Astrocyte (in vitro differentiated cells and primary cell): ENCODE data around the gene PDGFD. TPM values are rescaled to one million over a fixed set of nuclear protein-coding genes. Genes with fewer than 3 reads are reported as not detected.

ENCODE experiments used
- DNase-seq: peaks from one replicate; pipeline ENCODE4 v3.0.0-alpha.2; 2010; ENCODE audit warnings: low read depth
- FAIRE-seq: peaks from 2 replicates; lab custom pipeline; 2011; peaks lifted over from hg19 to GRCh38; lab: Jason Lieb, UNC
- H2AFZ ChIP-seq: 2 replicates; pipeline ENCODE4 v1.6.0; 2012; ENCODE audit warnings: low read depth, low read length, inconsistent platforms
- H3K27ac ChIP-seq: 2 replicates; pipeline ENCODE4 v1.5.1; 2011; ENCODE audit warnings: low read depth, low read length, inconsistent platforms
- H3K27me3 ChIP-seq: 2 replicates; pipeline ENCODE4 v1.6.0; 2011; ENCODE audit warnings: low read length, inconsistent platforms; ENCODE audit not compliant: insufficient read depth
- H3K36me3 ChIP-seq: 2 replicates; pipeline ENCODE4 v1.5.1; 2011; ENCODE audit warnings: low read length, inconsistent platforms; ENCODE audit not compliant: insufficient read depth
- H3K4me1 ChIP-seq: 2 replicates; pipeline ENCODE4 v1.5.1; 2011; ENCODE audit warnings: low read length, inconsistent platforms; ENCODE audit not compliant: insufficient read depth
- H3K4me2 ChIP-seq: 2 replicates; pipeline ENCODE4 v1.6.0; 2012; ENCODE audit warnings: low read length, inconsistent platforms
- H3K4me3 ChIP-seq: 2 replicates; pipeline ENCODE4 v1.5.1; 2011; ENCODE audit warnings: low read depth, mild to moderate bottlenecking, low read length, inconsistent platforms; ENCODE audit not compliant: insufficient read depth
- H3K79me2 ChIP-seq: 2 replicates; pipeline ENCODE4 v1.6.0; 2012; ENCODE audit warnings: mild to moderate bottlenecking, low read length, inconsistent platforms; ENCODE audit not compliant: insufficient read depth
- H3K9ac ChIP-seq: 2 replicates; pipeline ENCODE4 v1.6.0; 2012; ENCODE audit warnings: mild to moderate bottlenecking, low read length, inconsistent platforms
- H3K9me3 ChIP-seq: 2 replicates; pipeline ENCODE4 v1.5.1; 2012; ENCODE audit warnings: low read depth, mild to moderate bottlenecking, low read length, inconsistent platforms; ENCODE audit not compliant: insufficient read depth
- H4K20me1 ChIP-seq: 2 replicates; pipeline ENCODE4 v1.6.0; 2012; ENCODE audit warnings: low read length, inconsistent platforms; ENCODE audit not compliant: insufficient read depth
- H3K27ac Mint-ChIP-seq: one replicate; pipeline ENCODE4 v1.8.0; 2021; ENCODE audit warnings: mild to moderate bottlenecking, mixed read lengths; ENCODE audit not compliant: unreplicated experiment
- H3K27me3 Mint-ChIP-seq: one replicate; pipeline ENCODE4 v1.8.0; 2021; ENCODE audit warnings: low read depth, mixed read lengths; ENCODE audit not compliant: unreplicated experiment
- H3K36me3 Mint-ChIP-seq: one replicate; pipeline ENCODE4 v1.8.0; 2021; ENCODE audit warnings: low read depth, mixed read lengths; ENCODE audit not compliant: unreplicated experiment
- H3K4me1 Mint-ChIP-seq: one replicate; pipeline ENCODE4 v1.8.0; 2021; ENCODE audit warnings: low read depth, mixed read lengths; ENCODE audit not compliant: unreplicated experiment
- H3K4me3 Mint-ChIP-seq: one replicate; pipeline ENCODE4 v1.8.0; 2021; ENCODE audit warnings: mild to moderate bottlenecking, moderate library complexity, mixed read lengths; ENCODE audit not compliant: unreplicated experiment
- H3K9me3 Mint-ChIP-seq: one replicate; pipeline ENCODE4 v1.8.0; 2021; ENCODE audit warnings: mild to moderate bottlenecking, mixed read lengths; ENCODE audit not compliant: unreplicated experiment
- EZH2 ChIP-seq: IDR thresholded peaks from 2 replicates; pipeline ENCODE4 v1.6.1; 2012; ENCODE audit warnings: mild to moderate bottlenecking, low read length, inconsistent platforms; ENCODE audit not compliant: insufficient read depth
- total RNA-seq: library from RNA; stranded (reverse); gene quantifications from 2 replicates; pipeline ENCODE4 v1.2.1, GENCODE V29; 2021
- TF ChIP-seq, protein P1 (sequence below): IDR thresholded peaks from 2 replicates; pipeline ENCODE4 v1.5.1; 2011; ENCODE audit warnings: low read depth, mild to moderate bottlenecking, inconsistent platforms, low read length, moderate library complexity; ENCODE audit not compliant: insufficient read depth

Gene PDGFD
- total RNA-seq, 1 donor from 2014 or later, result 2.6 TPM

DNA sequence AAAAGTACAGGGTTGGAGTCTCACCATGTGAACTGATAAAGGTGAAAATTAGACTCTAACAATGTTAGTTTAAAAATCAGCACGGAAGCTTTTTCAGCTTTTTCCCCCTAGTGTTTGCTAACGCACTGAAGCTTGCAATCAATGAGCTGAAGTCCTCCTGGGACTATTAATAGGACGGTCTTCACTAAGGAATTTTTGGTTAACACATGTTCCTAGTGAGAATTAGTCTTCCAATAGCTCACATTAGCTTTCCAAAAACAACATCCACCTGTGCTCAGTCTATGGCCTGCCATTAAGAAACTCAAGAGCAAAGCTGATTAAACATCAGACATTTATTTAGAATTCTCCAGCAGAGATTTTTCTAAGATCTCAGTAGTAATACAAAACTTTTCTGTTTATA, 154.2 kb downstream of the PDGFD start:
- H3K27ac Mint-ChIP-seq, result no peak overlapping the region
- Histone ChIP-seq H3K79me2 (no peaks in the 10 kb centered on the region), H3K4me1 (no peaks in the 10 kb centered on the region), H4K20me1 (no peaks in the 10 kb centered on the region), H3K4me2 (no peak overlapping the region), H3K27ac (no peak overlapping the region), H3K9me3 (no peaks in the 10 kb centered on the region), H3K9ac (no peak overlapping the region), H3K27me3 (no peaks in the 10 kb centered on the region), H2AFZ (no peak overlapping the region), H3K4me3 (no peak overlapping the region), H3K36me3 (no peaks in the 10 kb centered on the region)
- DNase-seq (no peak), FAIRE-seq (no peak)
- H3K4me3 Mint-ChIP-seq, result no peak overlapping the region
- no peaks in the 10 kb centered on the region for H3K9me3 Mint-ChIP-seq
- no peak for TF ChIP-seq EZH2
- TF ChIP-seq, protein P1, sequence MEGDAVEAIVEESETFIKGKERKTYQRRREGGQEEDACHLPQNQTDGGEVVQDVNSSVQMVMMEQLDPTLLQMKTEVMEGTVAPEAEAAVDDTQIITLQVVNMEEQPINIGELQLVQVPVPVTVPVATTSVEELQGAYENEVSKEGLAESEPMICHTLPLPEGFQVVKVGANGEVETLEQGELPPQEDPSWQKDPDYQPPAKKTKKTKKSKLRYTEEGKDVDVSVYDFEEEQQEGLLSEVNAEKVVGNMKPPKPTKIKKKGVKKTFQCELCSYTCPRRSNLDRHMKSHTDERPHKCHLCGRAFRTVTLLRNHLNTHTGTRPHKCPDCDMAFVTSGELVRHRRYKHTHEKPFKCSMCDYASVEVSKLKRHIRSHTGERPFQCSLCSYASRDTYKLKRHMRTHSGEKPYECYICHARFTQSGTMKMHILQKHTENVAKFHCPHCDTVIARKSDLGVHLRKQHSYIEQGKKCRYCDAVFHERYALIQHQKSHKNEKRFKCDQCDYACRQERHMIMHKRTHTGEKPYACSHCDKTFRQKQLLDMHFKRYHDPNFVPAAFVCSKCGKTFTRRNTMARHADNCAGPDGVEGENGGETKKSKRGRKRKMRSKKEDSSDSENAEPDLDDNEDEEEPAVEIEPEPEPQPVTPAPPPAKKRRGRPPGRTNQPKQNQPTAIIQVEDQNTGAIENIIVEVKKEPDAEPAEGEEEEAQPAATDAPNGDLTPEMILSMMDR, result no peak
- H3K4me1 Mint-ChIP-seq, result peaks cover 7% of the 10 kb centered on the region
- H3K36me3 Mint-ChIP-seq, result no peaks in the 10 kb centered on the region
- H3K27me3 Mint-ChIP-seq, result no peaks in the 10 kb centered on the region

DNA sequence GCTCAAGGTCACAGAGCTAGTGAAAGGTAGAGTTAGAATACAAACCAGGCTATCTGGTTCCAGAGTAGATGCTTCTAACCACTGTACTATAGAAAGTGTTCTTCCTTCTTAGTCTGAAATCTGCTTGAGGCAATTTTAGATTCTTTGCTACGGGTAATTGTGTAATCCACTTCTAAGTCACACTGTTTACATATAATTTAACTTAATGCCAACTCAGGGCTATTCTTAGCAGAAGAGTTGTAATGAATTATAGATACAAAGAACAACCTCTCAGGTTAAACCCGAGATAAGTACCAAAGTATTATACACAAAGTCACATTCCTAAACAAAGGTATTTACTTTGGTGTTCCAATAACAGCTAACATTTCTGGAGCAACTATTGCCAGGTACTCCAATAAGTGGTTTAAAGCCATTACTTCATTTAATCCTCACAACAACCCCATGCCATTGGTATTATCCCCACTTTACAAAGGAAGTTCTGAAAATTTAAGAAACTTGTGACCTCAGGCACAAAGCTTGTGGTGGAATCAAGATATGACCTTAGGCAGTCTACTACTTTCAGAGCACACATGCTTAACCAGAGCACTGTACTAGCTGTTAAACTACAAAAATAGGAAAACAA, 158.6 kb downstream of the PDGFD start:
- no peak overlapping the region for H3K27ac ChIP-seq
- no peak overlapping the region for H2AFZ ChIP-seq
- H3K4me2 ChIP-seq, result no peak overlapping the region
- Mint-ChIP-seq H3K9me3 (no peaks in the 10 kb centered on the region), H3K4me3 (no peak overlapping the region), H3K27me3 (no peaks in the 10 kb centered on the region), H3K36me3 (no peaks in the 10 kb centered on the region), H3K27ac (no peak overlapping the region), H3K4me1 (peaks cover 9% of the 10 kb centered on the region)
- no peak overlapping the region for H3K9ac ChIP-seq
- no peaks in the 10 kb centered on the region for H3K79me2 ChIP-seq
- no peaks in the 10 kb centered on the region for H3K9me3 ChIP-seq
- no peaks in the 10 kb centered on the region for H4K20me1 ChIP-seq
- no peaks in the 10 kb centered on the region for H3K4me1 ChIP-seq
- DNase-seq, result peak; percentile 39
- no peaks in the 10 kb centered on the region for H3K36me3 ChIP-seq
- no peak for FAIRE-seq
- no peak for TF ChIP-seq EZH2
- TF ChIP-seq, protein P1, result no peak
- H3K27me3 ChIP-seq, result no peaks in the 10 kb centered on the region
- no peak overlapping the region for H3K4me3 ChIP-seq

DNA sequence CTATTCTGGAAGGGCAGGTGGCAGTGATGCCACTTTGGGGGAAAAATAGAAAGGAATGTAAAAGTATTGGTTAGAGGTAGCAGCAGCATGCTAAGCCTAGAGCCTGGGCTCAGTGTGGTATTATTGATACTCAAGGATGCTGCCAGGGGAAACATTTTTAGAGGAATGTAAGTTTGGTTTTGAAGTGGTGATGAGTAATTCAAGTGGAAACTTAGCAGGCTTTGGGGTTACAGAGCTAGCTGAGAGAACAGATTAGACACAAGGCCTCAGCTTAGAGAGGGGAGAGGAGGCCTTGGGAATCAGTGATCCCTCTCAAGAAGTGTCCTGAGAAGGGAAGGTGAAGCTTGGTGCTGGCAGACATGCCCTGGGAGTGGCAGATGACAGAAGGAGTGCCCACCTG, 160.5 kb downstream of the PDGFD start:
- H3K27ac Mint-ChIP-seq, result peak overlapping the region; percentile 16
- Histone ChIP-seq H4K20me1 (no peaks in the 10 kb centered on the region), H3K4me3 (no peak overlapping the region), H3K4me2 (no peak overlapping the region), H3K79me2 (no peaks in the 10 kb centered on the region), H3K27ac (no peak overlapping the region), H3K9ac (no peak overlapping the region), H3K27me3 (no peaks in the 10 kb centered on the region), H3K4me1 (no peaks in the 10 kb centered on the region), H3K9me3 (no peaks in the 10 kb centered on the region), H3K36me3 (no peaks in the 10 kb centered on the region), H2AFZ (peak overlapping the region; percentile 43)
- H3K9me3 Mint-ChIP-seq, result no peaks in the 10 kb centered on the region
- TF ChIP-seq EZH2, result no peak
- TF ChIP-seq, protein P1, result no peak
- peaks cover 9% of the 10 kb centered on the region for H3K4me1 Mint-ChIP-seq
- FAIRE-seq (peak; percentile 49), DNase-seq (peak; percentile 81)
- H3K27me3 Mint-ChIP-seq, result no peaks in the 10 kb centered on the region
- H3K36me3 Mint-ChIP-seq, result no peaks in the 10 kb centered on the region
- no peak overlapping the region for H3K4me3 Mint-ChIP-seq
